HepG2 (cell line): ENCODE measurements around the gene COL9A3. TPM values are rescaled to one million over a fixed set of nuclear protein-coding genes. Genes with fewer than 3 reads are reported as not detected.

Source experiments
- ATF3 ChIP-seq: sonication (generic); formaldehyde crosslinking; IDR thresholded peaks from 2 replicates; pipeline ENCODE4 v1.4.0; 2020; ENCODE audit warnings: missing genetic modification reagents
- CENPBD1 ChIP-seq: sonication (generic); formaldehyde crosslinking; IDR thresholded peaks from 2 replicates; pipeline ENCODE4 v1.8.0; 2022; ENCODE audit warnings: missing genetic modification reagents, low read depth, mild to moderate bottlenecking, borderline replicate concordance
- CREB1 ChIP-seq, 2 experiments: fragments of 450-650 bp in 1 of 2; IDR thresholded peaks; 2 replicates each; pipeline ENCODE4 v1.6.1; 2016 to 2017; ENCODE audit warnings: control low read depth in 1 of 2, mild to moderate bottlenecking in 1 of 2, missing compliant biosample characterization in 1 of 2, missing genetic modification characterization in 1 of 2
- HCFC1 ChIP-seq: fragments of 150-350 bp; IDR thresholded peaks from 2 replicates; pipeline ENCODE4 v1.6.1; 2014; ENCODE audit warnings: low read depth, low read length
- HIVEP1 ChIP-seq: sonication (generic); formaldehyde crosslinking; IDR thresholded peaks from 2 replicates; pipeline ENCODE4 v1.4.0; 2020; ENCODE audit warnings: mild to moderate bottlenecking, missing genetic modification reagents
- ISL2 ChIP-seq: sonication (generic); formaldehyde crosslinking; IDR thresholded peaks from 2 replicates; pipeline ENCODE4 v1.5.0; 2020; ENCODE audit warnings: missing genetic modification reagents
- NFYC ChIP-seq: IDR thresholded peaks from 2 replicates; pipeline ENCODE4 v1.6.1; 2016; ENCODE audit warnings: missing genetic modification reagents, missing compliant biosample characterization
- NPAS2 ChIP-seq: sonication (generic); formaldehyde crosslinking; IDR thresholded peaks from 2 replicates; pipeline ENCODE4 v1.8.0; 2022; ENCODE audit warnings: mild to moderate bottlenecking, missing genetic modification reagents, borderline replicate concordance
- PHF5A ChIP-seq: IDR thresholded peaks from one replicate; pipeline ENCODE4 v1.6.1; 2018; ENCODE audit warnings: low read depth, missing genetic modification reagents; ENCODE audit not compliant: unreplicated experiment
- RXRB ChIP-seq: IDR thresholded peaks from 2 replicates; pipeline ENCODE4 v1.6.1; 2016; ENCODE audit warnings: borderline replicate concordance, missing genetic modification reagents, missing compliant biosample characterization
- SRSF9 ChIP-seq: fragments of 200-400 bp; formaldehyde crosslinking; IDR thresholded peaks from 2 replicates; pipeline ENCODE4 v1.6.1; 2018; ENCODE audit warnings: borderline replicate concordance, mild to moderate bottlenecking, low read depth, low read length; ENCODE audit not compliant: insufficient read depth, poor library complexity, severe bottlenecking
- TBX2 ChIP-seq: sonication (generic); formaldehyde crosslinking; IDR thresholded peaks from 2 replicates; pipeline ENCODE4 v1.5.0; 2020; ENCODE audit warnings: missing genetic modification reagents, mild to moderate bottlenecking, borderline replicate concordance
- XRCC5 ChIP-seq: fragments of 200-400 bp; formaldehyde crosslinking; optimal IDR thresholded peaks from 2 replicates; pipeline ENCODE3; 2017; ENCODE audit warnings: mild to moderate bottlenecking, low read length
- ZBTB4 ChIP-seq: sonication (generic); formaldehyde crosslinking; IDR thresholded peaks from 2 replicates; pipeline ENCODE4 v1.4.0; 2020; ENCODE audit warnings: missing genetic modification reagents, mild to moderate bottlenecking, borderline replicate concordance
- ZNF18 ChIP-seq: sonication (generic); formaldehyde crosslinking; IDR thresholded peaks from 2 replicates; pipeline ENCODE4 v1.8.0; 2022; ENCODE audit warnings: mild to moderate bottlenecking, missing genetic modification reagents; ENCODE audit not compliant: insufficient replicate concordance
- ZNF235 ChIP-seq: sonication (generic); formaldehyde crosslinking; IDR thresholded peaks from 2 replicates; pipeline ENCODE4 v1.8.1; 2023; ENCODE audit warnings: mild to moderate bottlenecking, missing genetic modification reagents, borderline replicate concordance
- ZNF282 ChIP-seq: fragments of 450-650 bp; IDR thresholded peaks from 2 replicates; pipeline ENCODE4 v1.6.1; 2018; ENCODE audit not compliant: partially characterized antibody
- ZNF333 ChIP-seq: sonication (generic); formaldehyde crosslinking; IDR thresholded peaks from 2 replicates; pipeline ENCODE4 v1.4.0; 2020; ENCODE audit warnings: mild to moderate bottlenecking, missing genetic modification reagents, borderline replicate concordance
- ZNF383 ChIP-seq: sonication (generic); formaldehyde crosslinking; IDR thresholded peaks from 2 replicates; pipeline ENCODE4 v1.4.0; 2020; ENCODE audit warnings: missing genetic modification reagents, mild to moderate bottlenecking, borderline replicate concordance
- ZNF7 ChIP-seq: IDR thresholded peaks from 2 replicates; pipeline ENCODE4 v1.6.1; 2016; ENCODE audit warnings: missing biosample characterization, missing genetic modification reagents
- ZNF75D ChIP-seq: sonication (generic); formaldehyde crosslinking; IDR thresholded peaks from 2 replicates; pipeline ENCODE4 v1.8.1; 2023; ENCODE audit warnings: missing genetic modification reagents, mild to moderate bottlenecking, borderline replicate concordance
- ZNF776 ChIP-seq: sonication (generic); formaldehyde crosslinking; IDR thresholded peaks from 2 replicates; pipeline ENCODE4 v1.4.0; 2020; ENCODE audit warnings: mild to moderate bottlenecking, missing genetic modification reagents
- ZNF841 ChIP-seq: sonication (generic); formaldehyde crosslinking; IDR thresholded peaks from 2 replicates; pipeline ENCODE4 v1.8.1; 2023; ENCODE audit warnings: missing genetic modification reagents, borderline replicate concordance
- ZSCAN21 ChIP-seq: sonication (generic); formaldehyde crosslinking; IDR thresholded peaks from 2 replicates; pipeline ENCODE4 v1.8.0; 2022; ENCODE audit warnings: mild to moderate bottlenecking, missing genetic modification reagents, moderate library complexity, borderline replicate concordance
- polyA plus RNA-seq, 8 experiments: library from polyadenylated mRNA; depleted of rRNA in 3 of 8; stranded (reverse) in 7 of 8; unstranded in 1 of 8; fragments of >200 nt; fragmentation: Illumina TruSeq in 4 of 8; extraction: Trizol in 4 of 8; gene quantifications; 2 replicates each; pipeline versions ENCODE4 v1.2.1 to v1.2.3, GENCODE V29; 2011 to 2016; ENCODE audit warnings: low read depth in 4 of 8, missing spikeins in 1 of 8, mixed read lengths in 1 of 8; ENCODE audit not compliant: insufficient read depth in 1 of 8
- total RNA-seq, 5 experiments: library from RNA; depleted of rRNA; stranded (reverse); fragments of >200 nt; fragmentation: Illumina TruSeq; extraction: Trizol; gene quantifications; 2 replicates each; pipeline ENCODE4 v1.2.3, GENCODE V29; 2016; ENCODE audit warnings: low read depth in 1 of 5

The COL9A3 gene
- total and polyA plus RNA-seq, 2 of the 13 experiments (the other 11 are each of a cell fraction or from before 2014, with no cell fraction given): 155 to 204 TPM

- TF ChIP-seq CENPBD1 (CRISPR knock-in tag) (no peak; the same call in 1 of the 2 replicates), ZNF235 (CRISPR knock-in tag) (peak; percentile 94), ATF3 (CRISPR knock-in tag) (no peak), NFYC (CRISPR knock-in tag) (peak; percentile 42; the same call in 1 of the 2 replicates), ZNF282 (no peak), HIVEP1 (CRISPR knock-in tag) (no peak), NPAS2 (CRISPR knock-in tag) (no peak), ZNF383 (0 out of 2 replicates have a peak, but pooled peaks have one; percentile 35), ZNF18 (peak; percentile 72), ZNF7 (CRISPR knock-in tag) (no peak), RXRB (CRISPR knock-in tag) (no peak), ZNF841 (CRISPR knock-in tag) (no peak), ZNF333 (CRISPR knock-in tag) (0 out of 2 replicates have a peak, but pooled peaks have one; percentile 47), PHF5A (no peak), ZNF75D (CRISPR knock-in tag) (no peak), ZNF776 (peak; percentile 49), XRCC5 (no peak), TBX2 (CRISPR knock-in tag) (peak; percentile 69), CREB1 (IDR thresholded peaks at IDR 0.05) (peak; percentile 57), CREB1 (CRISPR knock-in tag; IDR thresholded peaks at IDR 0.05) (no peak), ZBTB4 (peak; percentile 25; the same call in 1 of the 2 replicates), SRSF9 (no peak), HCFC1 (peak; percentile 2; the same call in 1 of the 2 replicates), ZSCAN21 (peak; percentile 57; the same call in 1 of the 2 replicates), ISL2 (CRISPR knock-in tag) (no peak; the same call in 1 of the 2 replicates)
Observed at GRCh38 chr20:62794007-62794724, 22.7 kb upstream of the COL9A3 start (continued).
